Right lung (tissue), 5 donors: ENCODE results near the gene KMT2E. TPM values are rescaled to one million over a fixed set of nuclear protein-coding genes. Genes with fewer than 3 reads are reported as not detected.

Source experiments
- DNase-seq, 2 donors: peaks; one replicate each; pipeline ENCODE4 v3.0.0-alpha.2; 2013
- polyA plus RNA-seq, 5 donors: library from polyadenylated mRNA; unstranded; fragments of 120-200 nt; gene quantifications; one replicate each; pipeline versions ENCODE4 v1.2.1 to v1.2.3, GENCODE V29; 2013; ENCODE audit warnings: inconsistent platforms in 1 of 5, low replicate concordance in 1 of 5; ENCODE audit not compliant: insufficient read length in 5 of 5, insufficient read depth in 1 of 5

The KMT2E gene
- polyA plus RNA-seq, 5 donors = 55.2 to 97.1 (median 90.6) TPM

- no peak for DNase-seq
Measured at GRCh38 chr7:105125745-105126144, 111.7 kb downstream of the KMT2E start.

- DNase-seq = no peak
Measured at GRCh38 chr7:105126436-105126975, 112.5 kb downstream of the KMT2E start.

GRCh38 chr7:105127179-105127578 is 113.2 kb downstream of the KMT2E start:
- no peak for DNase-seq

- no peak for DNase-seq
Measured at GRCh38 chr7:105130048-105130447, 116.0 kb downstream of the KMT2E start.

- no peak for DNase-seq
Measured at GRCh38 chr7:105130580-105130979, 116.6 kb downstream of the KMT2E start.

- DNase-seq = no peak
Measured at GRCh38 chr7:105131033-105131656, 117.1 kb downstream of the KMT2E start.

- DNase-seq = no peak
Measured at GRCh38 chr7:105131890-105132289, 117.9 kb downstream of the KMT2E start.

GRCh38 chr7:105132335-105132734 is 118.3 kb downstream of the KMT2E start:
- DNase-seq = no peak

GRCh38 chr7:105132835-105133234 is 118.8 kb downstream of the KMT2E start:
- no peak for DNase-seq

GRCh38 chr7:105133358-105133757 is 119.4 kb downstream of the KMT2E start:
- DNase-seq = no peak

- no peak for DNase-seq
Measured at GRCh38 chr7:105133986-105134655, 120.1 kb downstream of the KMT2E start.

GRCh38 chr7:105136221-105136620 is 122.2 kb downstream of the KMT2E start:
- DNase-seq = no peak

GRCh38 chr7:105137898-105138297 is 123.9 kb downstream of the KMT2E start:
- DNase-seq = no peak

- no peak for DNase-seq
Measured at GRCh38 chr7:105139381-105139780, 125.4 kb downstream of the KMT2E start.

GRCh38 chr7:105141068-105141467 is 127.1 kb downstream of the KMT2E start:
- peak; percentile 16 to 40 for DNase-seq

- no peak for DNase-seq
Measured at GRCh38 chr7:105149827-105150226, 135.8 kb downstream of the KMT2E start.

GRCh38 chr7:105151152-105151551 is 137.1 kb downstream of the KMT2E start:
- DNase-seq = no peak

- no peak for DNase-seq
Measured at GRCh38 chr7:105153531-105153930, 139.5 kb downstream of the KMT2E start.

GRCh38 chr7:105154084-105154483 is 140.1 kb downstream of the KMT2E start:
- no peak for DNase-seq

- no peak for DNase-seq
Measured at GRCh38 chr7:105156731-105157130, 142.7 kb downstream of the KMT2E start.

- DNase-seq = no peak
Measured at GRCh38 chr7:105157278-105157677, 143.3 kb downstream of the KMT2E start.

- no peak for DNase-seq
Measured at GRCh38 chr7:105161366-105161765, 147.4 kb downstream of the KMT2E start.
